GM18498 (cell line): ENCODE data around the gene KDM4C.
"Not testable (repeated sequence)": the region's sequence is repeated elsewhere in the genome, so short reads cannot be mapped to it uniquely, and the experiment has no call there.

Experiments
- ATAC-seq: cut with Tn5 transposase; IDR thresholded peaks from one replicate; pipeline ENCODE4 v1.9.1; 2021; ENCODE audit warnings: mild to moderate bottlenecking, moderate library complexity; ENCODE audit not compliant: unreplicated experiment

KDM4C gene

DNA sequence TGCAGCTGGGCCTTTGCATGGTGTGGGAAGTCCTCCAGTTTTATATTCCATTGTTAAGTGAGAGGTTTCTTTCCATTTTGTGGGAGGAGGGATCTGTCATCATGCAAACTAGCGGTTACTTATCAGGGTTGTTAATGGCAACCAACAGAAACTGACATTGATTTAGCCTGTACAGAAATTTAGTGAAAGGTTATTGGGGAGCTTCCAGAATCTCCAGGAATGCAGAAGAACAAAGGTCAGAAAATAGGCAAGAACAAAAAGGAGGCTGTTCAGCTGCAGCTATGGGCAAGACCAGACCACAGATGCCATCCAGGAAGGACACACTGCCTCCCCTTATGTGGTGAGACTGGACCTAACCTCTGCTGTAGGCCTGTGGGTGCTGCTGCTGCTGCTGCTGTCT, 395.8 kb downstream of the KDM4C start:
- ATAC-seq, result no peak

- no peak for ATAC-seq
These were observed 396.3 kb downstream of the KDM4C start for GRCh38 chr9:7154003-7154619.

DNA sequence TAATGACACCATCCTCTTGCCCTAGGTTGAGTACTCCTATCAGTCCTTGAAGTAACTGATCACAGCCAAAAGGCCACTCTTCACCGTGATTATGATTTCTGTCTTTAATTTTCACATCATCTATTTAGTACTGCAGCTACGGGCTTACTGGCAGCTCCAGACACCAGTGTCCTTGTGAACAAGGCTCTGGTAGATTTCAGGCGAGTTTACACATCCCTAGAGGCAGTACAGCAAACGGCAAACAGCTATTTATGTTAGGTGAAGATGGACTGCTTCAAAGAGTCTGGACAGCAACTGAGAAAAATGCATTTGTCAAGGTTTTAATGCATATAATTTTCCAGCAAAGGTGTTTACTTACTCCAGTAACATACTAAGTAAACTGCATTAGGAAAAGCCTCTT, 396.9 kb downstream of the KDM4C start:
- no peak for ATAC-seq

- ATAC-seq, result no peak
These were observed 403.7 kb downstream of the KDM4C start for GRCh38 chr9:7161469-7161868.

DNA sequence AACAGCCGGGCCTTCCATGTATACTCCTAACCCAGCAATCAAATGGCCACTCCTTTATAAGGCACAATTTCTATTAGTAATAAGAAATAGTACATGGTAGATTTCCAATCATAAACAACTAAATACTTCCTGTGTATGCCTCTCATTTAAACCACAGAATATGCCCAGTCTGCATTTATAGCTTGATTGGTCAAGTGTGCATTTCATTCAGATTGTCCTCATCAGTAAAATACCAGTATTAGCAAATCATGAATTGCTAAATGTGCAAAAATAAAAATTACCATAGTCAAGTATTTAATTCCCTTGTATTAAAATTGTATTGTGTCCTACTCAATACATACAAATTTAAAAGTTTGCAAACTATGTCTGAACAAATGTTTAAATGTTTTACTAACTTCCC, 406.2 kb downstream of the KDM4C start:
- no peak for ATAC-seq

- no peak for ATAC-seq
These were observed 406.9 kb downstream of the KDM4C start for GRCh38 chr9:7164440-7165330.

- ATAC-seq, result no peak
These were observed 407.7 kb downstream of the KDM4C start for GRCh38 chr9:7165331-7165975.

DNA sequence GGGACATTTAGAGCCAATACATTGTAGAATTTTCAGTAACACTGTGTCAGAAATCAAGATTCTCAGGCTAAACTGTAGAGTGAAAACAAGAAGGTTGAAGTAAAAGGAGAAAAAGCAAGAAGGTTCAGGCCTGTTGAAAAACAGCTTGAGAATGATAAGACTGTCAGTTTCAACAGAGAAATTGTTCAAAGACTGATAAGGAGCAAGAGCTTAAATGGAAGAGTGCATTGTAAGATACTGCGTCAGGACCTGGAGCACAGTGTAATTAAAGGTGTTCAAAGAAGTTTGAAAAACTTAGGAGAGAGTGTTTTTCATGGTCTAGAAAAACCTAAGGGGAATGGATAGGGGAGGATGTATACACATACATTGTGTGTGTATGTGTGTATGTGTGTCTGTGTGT, 408.3 kb downstream of the KDM4C start:
- no peak for ATAC-seq

GRCh38 chr9:7169717-7170389, 412.1 kb downstream of the KDM4C start:
- no peak for ATAC-seq

- ATAC-seq, result no peak
These were observed 413.8 kb downstream of the KDM4C start for GRCh38 chr9:7171396-7172153.

DNA sequence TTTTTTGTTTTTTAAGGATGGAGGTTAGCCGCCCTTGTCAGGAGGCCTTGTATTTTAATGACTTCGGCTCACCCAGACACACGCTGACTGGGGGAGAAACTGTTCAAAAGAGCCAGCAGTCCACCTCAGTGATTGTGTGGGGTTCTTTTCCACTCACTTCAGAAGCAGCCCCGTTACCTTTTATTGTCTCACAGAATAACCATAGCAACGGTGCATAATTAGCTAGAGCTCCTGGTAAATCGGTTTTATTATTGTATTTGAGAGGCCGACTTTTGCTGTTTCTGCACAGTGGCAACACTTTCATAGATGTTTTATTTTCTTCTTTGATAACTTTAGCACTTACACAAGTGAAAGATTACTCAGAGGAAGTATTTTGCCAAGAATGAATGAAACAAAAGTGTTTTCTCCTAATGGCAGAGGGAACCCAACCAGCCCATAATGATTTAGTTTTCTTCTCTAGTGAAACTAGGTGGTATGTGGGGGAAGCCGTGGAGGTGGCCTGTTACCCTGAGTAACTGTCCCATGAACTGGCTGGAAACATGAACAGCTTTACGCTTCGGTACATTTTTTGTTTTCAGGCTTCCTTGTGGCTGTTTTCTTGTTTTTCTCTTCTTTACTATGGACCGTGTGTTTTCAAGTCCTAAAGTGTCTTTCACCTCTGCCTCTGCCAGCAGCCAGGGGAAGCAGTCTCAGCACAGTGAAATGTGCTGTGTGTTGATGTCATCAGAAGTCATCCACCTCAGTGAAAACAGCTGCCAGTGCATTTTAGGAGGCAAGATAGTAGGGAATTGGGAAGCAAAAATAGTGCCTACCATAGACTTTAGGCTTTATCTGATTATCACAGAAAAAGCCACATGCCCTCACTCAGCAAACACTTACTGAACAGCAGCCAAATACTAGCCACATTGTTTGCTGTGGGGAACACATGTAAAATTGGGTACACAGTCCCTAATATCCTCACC, 414.7 kb downstream of the KDM4C start:
- peak; percentile 70 for ATAC-seq

- no peak for ATAC-seq
These were observed 415.4 kb downstream of the KDM4C start for GRCh38 chr9:7173139-7173538.

GRCh38 chr9:7174301-7174700, 416.5 kb downstream of the KDM4C start:
- ATAC-seq, result no peak

- no peak for ATAC-seq
These were observed 417.1 kb downstream of the KDM4C start for GRCh38 chr9:7174884-7175283.

DNA sequence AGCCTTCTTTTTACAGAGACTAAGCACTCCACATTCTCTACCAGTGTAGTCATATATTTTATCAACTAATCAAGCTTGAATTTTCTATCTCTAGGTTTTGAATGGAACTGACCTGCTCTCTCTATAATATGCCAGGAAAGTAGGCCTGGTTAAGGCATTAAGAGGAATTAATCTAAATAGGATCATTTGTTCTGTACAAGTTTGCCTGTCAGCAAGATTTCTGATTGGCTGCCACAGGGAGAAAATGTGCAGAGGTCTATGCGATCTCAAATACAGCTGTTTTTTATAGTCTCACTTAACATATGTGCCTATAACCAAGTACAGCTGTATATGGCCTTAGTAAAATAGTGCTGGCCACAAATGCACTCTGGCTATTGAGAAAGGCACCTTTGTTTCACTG, 418.8 kb downstream of the KDM4C start:
- no peak for ATAC-seq

DNA sequence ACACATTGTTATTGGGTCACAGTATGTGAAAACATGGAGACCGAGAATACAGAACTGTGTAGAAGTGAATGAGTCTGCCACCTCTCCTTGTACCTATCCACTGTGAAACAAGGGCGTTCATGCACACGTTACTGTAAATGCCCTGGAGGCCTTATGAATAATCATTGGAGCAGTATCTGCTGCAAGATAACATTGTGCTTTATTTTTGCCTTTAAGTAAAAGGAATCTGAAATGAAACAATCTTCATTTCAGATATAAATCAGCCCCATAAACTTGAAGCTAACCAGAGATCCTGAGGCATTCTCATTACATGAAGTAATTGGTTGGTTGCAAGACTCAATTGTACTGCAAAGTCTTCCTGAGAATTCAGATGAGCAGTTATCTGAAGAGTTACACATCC, 419.6 kb downstream of the KDM4C start:
- no peak for ATAC-seq

- no peak for ATAC-seq
These were observed 421.0 kb downstream of the KDM4C start for GRCh38 chr9:7178729-7179128.

DNA sequence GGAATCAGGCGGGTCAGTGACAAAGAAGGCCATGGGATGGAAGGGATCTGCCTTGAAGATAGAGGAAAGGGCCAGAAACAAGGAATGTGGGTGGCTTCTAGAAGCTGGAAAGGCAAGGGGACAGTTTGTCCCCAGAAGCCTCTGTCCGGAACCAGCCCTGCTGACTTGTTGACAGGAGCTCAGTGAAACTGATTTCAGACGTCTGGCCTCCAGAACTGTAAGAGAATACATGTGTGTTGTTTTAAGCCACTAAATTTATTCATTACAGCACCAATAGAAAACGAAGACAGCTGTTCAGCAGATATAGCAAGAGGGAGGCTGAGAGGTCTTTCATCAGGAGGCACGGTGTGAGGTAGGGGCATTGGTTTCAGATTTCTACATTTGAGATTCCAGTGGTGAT, 422.5 kb downstream of the KDM4C start:
- ATAC-seq, result no peak

DNA sequence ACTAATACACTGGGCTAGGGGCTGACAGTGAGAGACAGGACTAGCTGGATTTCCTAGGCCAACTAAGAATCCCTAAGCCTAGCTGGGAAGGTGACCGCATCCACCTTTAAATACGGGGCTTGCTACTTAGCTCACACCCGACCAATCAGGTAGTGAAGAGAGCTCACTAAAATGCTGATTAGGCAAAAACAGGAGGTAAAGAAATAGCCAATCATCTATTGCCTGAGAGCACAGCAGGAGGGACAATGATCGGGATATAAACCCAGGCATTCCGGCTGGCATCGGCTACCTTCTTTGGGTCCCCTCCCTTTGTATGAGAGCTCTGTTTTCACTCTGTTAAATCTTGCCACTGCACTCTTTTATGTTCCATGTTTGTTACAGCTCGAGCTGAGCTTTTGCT, 425.4 kb downstream of the KDM4C start:
- ATAC-seq, result not testable (repeated sequence)

DNA sequence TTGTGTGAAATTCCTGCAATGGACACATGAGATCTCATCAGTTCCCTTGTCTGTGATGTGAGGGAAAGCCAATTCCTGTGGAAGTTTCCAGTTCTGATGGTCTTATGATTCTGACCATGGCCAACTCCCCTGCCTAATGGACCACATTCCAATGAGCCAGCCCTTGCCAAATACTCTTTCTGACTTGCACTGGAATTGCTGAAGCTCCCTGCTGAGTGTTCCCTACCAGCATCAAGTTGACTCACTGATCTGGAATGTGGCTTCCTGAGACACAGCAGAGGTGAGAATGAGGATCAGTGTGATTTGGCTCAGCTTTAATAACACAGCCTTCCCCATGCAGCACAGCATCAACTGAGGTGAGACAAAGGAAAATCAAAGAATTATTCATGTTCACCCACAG, 427.8 kb downstream of the KDM4C start:
- ATAC-seq, result no peak
